Panc1 (cell line): ENCODE results near the gene RGS14. TPM values are rescaled to one million over a fixed set of nuclear protein-coding genes. Genes with fewer than 3 reads are reported as not detected.

Experiments used
- ATAC-seq: fragments of 200-7000 bp; cut with Tn5 transposase; 2 replicates; pipeline ENCODE4 v1.9.1; 2020; ENCODE audit warnings: mild to moderate bottlenecking, moderate library complexity
- BruUV-seq: library from RNA; stranded (reverse); fragments of 400-500 nt; replicated peaks from 2 replicates; lab custom pipeline; 2021; lab: Mats Ljungman, UMichigan
- CTCF ChIA-PET: fragments of 300-600 bp; sonication (Branson Sonifier 250); formaldehyde crosslinking; loops from one replicate; lab custom pipeline; 2022; ENCODE audit warnings: antibody characterized with exemption; lab: Charles Lee
- POLR2A ChIA-PET: fragments of 300-600 bp; sonication (Branson Sonifier 250); formaldehyde crosslinking; loops from one replicate; lab custom pipeline; 2022; ENCODE audit warnings: antibody characterized with exemption; lab: Charles Lee
- DNase-seq: peaks from one replicate; pipeline ENCODE4 v3.0.0-alpha.2; 2010; ENCODE audit warnings: low read depth, low spot score
- H3K27ac ChIP-seq: 2 replicates; pipeline ENCODE4 v1.5.1; 2011; ENCODE audit warnings: mild to moderate bottlenecking, low read length, inconsistent platforms
- H3K27me3 ChIP-seq: fragments of 200-500 bp; sonication (Bioruptor generic); 2 replicates; pipeline ENCODE4 v1.6.0; 2014; ENCODE audit warnings: low read length, inconsistent platforms; ENCODE audit not compliant: control insufficient read depth, insufficient read depth
- H3K36me3 ChIP-seq: fragments of 200-500 bp; sonication (Bioruptor generic); 2 replicates; pipeline ENCODE4 v1.5.1; 2014; ENCODE audit warnings: inconsistent platforms, mild to moderate bottlenecking, low read length, moderate library complexity; ENCODE audit not compliant: control insufficient read depth, insufficient read depth
- H3K4me1 ChIP-seq: 2 replicates; pipeline ENCODE4 v1.5.1; 2011; ENCODE audit warnings: inconsistent platforms, mild to moderate bottlenecking, low read length, moderate library complexity; ENCODE audit not compliant: control insufficient read depth, insufficient read depth
- H3K4me3 ChIP-seq, 2 experiments: 2 replicates each; pipeline ENCODE4 v1.5.1; 2011 to 2012; ENCODE audit warnings: low read depth in 2 of 2, low read length in 2 of 2, mild to moderate bottlenecking in 2 of 2, inconsistent platforms in 1 of 2, moderate library complexity in 1 of 2
- H3K9me3 ChIP-seq: fragments of 200-500 bp; sonication (Bioruptor generic); 2 replicates; pipeline ENCODE4 v1.5.1; 2014; ENCODE audit warnings: low read depth, mild to moderate bottlenecking, inconsistent platforms, low read length, moderate library complexity; ENCODE audit not compliant: control insufficient read depth, insufficient read depth
- POLR2AphosphoS5 ChIP-seq: IDR thresholded peaks from 2 replicates; pipeline ENCODE4 v1.6.1; 2012; ENCODE audit warnings: mild to moderate bottlenecking, low read depth, low read length, moderate library complexity
- SIN3A ChIP-seq: IDR thresholded peaks from 2 replicates; pipeline ENCODE4 v1.6.1; 2012; ENCODE audit warnings: low read depth, mild to moderate bottlenecking, low read length, moderate library complexity, borderline replicate concordance; ENCODE audit not compliant: insufficient read depth
- TCF7L2 ChIP-seq: IDR thresholded peaks from 2 replicates; pipeline ENCODE4 v1.6.1; 2011; ENCODE audit warnings: mild to moderate bottlenecking, low read depth, low read length, inconsistent platforms
- in situ Hi-C: cut with HindIII; loops from 2 replicates; pipeline ENCODE4 v1.10.0; 2016; ENCODE audit warnings: low sequenced_read_pairs, low pct_unique_long_range_greater_than_20kb
- intact Hi-C: fragments of 100-400 bp; cut with micrococcal nuclease; formaldehyde crosslinking; loops from one replicate; pipeline ENCODE4 v1.10.0; 2022; ENCODE audit not compliant: unreplicated experiment
- total RNA-seq: library from RNA; stranded (reverse); gene quantifications from one replicate; pipeline ENCODE4 v1.2.1, GENCODE V29; 2021; ENCODE audit not compliant: unreplicated experiment
- TF ChIP-seq, protein P1 (sequence below), 2 experiments: IDR thresholded peaks; 2 replicates each; pipeline ENCODE4 v1.6.1; 2011 to 2012; ENCODE audit warnings: low read depth in 2 of 2, control low read depth in 1 of 2, low read length in 1 of 2, mild to moderate bottlenecking in 1 of 2, moderate library complexity in 1 of 2; ENCODE audit not compliant: insufficient read depth in 1 of 2
- TF ChIP-seq, protein P2 (sequence below): fragments of 450-650 bp; IDR thresholded peaks from 2 replicates; pipeline ENCODE4 v1.5.1; 2017; ENCODE audit warnings: mild to moderate bottlenecking

The RGS14 gene
- total RNA-seq, 1 experiment from 2014 or later = 13.5 TPM

DNA sequence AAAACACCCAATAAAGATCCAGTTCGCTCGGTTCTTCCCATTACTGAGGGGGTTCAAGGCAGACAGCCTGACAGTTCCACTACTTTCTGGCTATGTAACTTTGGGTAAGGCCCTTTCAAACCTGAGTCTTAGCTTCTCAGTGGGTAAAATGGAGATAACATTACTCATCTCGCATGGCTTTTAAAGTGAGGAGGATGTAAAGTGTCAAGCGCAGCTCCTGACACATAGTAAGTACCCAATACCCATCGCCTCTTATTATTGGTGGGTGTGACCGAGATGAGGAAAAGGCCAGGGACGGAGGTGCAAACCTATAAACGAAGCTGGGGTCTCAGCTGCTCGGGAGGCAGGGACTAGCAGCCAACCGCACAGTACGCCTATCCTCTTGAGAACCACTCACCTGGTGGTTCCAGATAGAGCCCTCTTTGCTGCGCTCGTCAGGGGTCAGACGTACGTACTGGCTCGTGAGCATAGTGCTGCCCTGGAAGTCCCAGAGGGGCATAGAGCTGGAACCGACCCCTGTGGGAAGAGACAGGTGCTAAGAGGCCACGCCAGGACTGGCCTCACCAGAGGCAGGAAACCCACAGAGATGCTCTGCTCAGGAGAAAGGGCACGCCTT lies 6.8 kb upstream of the RGS14 start:
- ATAC-seq (no peak), DNase-seq (no peak)
- Histone ChIP-seq H3K9me3 (no peaks in the 10 kb centered on the region), H3K4me1 (peaks cover 23% of the 10 kb centered on the region), H3K4me3 (peak overlapping the region; percentile 90 to 95), H3K27ac (peak overlapping the region; percentile 90), H3K36me3 (no peaks in the 10 kb centered on the region), H3K27me3 (no peaks in the 10 kb centered on the region)
- TF ChIP-seq TCF7L2 (no peak), POLR2AphosphoS5 (no peak), SIN3A (no peak)
- TF ChIP-seq, protein P1, sequence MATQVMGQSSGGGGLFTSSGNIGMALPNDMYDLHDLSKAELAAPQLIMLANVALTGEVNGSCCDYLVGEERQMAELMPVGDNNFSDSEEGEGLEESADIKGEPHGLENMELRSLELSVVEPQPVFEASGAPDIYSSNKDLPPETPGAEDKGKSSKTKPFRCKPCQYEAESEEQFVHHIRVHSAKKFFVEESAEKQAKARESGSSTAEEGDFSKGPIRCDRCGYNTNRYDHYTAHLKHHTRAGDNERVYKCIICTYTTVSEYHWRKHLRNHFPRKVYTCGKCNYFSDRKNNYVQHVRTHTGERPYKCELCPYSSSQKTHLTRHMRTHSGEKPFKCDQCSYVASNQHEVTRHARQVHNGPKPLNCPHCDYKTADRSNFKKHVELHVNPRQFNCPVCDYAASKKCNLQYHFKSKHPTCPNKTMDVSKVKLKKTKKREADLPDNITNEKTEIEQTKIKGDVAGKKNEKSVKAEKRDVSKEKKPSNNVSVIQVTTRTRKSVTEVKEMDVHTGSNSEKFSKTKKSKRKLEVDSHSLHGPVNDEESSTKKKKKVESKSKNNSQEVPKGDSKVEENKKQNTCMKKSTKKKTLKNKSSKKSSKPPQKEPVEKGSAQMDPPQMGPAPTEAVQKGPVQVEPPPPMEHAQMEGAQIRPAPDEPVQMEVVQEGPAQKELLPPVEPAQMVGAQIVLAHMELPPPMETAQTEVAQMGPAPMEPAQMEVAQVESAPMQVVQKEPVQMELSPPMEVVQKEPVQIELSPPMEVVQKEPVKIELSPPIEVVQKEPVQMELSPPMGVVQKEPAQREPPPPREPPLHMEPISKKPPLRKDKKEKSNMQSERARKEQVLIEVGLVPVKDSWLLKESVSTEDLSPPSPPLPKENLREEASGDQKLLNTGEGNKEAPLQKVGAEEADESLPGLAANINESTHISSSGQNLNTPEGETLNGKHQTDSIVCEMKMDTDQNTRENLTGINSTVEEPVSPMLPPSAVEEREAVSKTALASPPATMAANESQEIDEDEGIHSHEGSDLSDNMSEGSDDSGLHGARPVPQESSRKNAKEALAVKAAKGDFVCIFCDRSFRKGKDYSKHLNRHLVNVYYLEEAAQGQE (IDR thresholded peaks at IDR 0.05; ENCODE audit: insufficient read depth in 1 of 2, low read depth in 2 of 2, low read length in 1 of 2) = no peak
- TF ChIP-seq, protein P2, sequence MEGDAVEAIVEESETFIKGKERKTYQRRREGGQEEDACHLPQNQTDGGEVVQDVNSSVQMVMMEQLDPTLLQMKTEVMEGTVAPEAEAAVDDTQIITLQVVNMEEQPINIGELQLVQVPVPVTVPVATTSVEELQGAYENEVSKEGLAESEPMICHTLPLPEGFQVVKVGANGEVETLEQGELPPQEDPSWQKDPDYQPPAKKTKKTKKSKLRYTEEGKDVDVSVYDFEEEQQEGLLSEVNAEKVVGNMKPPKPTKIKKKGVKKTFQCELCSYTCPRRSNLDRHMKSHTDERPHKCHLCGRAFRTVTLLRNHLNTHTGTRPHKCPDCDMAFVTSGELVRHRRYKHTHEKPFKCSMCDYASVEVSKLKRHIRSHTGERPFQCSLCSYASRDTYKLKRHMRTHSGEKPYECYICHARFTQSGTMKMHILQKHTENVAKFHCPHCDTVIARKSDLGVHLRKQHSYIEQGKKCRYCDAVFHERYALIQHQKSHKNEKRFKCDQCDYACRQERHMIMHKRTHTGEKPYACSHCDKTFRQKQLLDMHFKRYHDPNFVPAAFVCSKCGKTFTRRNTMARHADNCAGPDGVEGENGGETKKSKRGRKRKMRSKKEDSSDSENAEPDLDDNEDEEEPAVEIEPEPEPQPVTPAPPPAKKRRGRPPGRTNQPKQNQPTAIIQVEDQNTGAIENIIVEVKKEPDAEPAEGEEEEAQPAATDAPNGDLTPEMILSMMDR = no peak
- no TSS peak for BruUV-seq
- intact Hi-C loops = no loop called here
- in situ Hi-C loops = no loop called here
- POLR2A ChIA-PET = interaction anchor here (0.6 kb wide), 1 partner anchor 539 kb away, joined by 4 read pairs; no protein-coding TSS in a partner anchor
- CTCF ChIA-PET = no interaction called here

DNA sequence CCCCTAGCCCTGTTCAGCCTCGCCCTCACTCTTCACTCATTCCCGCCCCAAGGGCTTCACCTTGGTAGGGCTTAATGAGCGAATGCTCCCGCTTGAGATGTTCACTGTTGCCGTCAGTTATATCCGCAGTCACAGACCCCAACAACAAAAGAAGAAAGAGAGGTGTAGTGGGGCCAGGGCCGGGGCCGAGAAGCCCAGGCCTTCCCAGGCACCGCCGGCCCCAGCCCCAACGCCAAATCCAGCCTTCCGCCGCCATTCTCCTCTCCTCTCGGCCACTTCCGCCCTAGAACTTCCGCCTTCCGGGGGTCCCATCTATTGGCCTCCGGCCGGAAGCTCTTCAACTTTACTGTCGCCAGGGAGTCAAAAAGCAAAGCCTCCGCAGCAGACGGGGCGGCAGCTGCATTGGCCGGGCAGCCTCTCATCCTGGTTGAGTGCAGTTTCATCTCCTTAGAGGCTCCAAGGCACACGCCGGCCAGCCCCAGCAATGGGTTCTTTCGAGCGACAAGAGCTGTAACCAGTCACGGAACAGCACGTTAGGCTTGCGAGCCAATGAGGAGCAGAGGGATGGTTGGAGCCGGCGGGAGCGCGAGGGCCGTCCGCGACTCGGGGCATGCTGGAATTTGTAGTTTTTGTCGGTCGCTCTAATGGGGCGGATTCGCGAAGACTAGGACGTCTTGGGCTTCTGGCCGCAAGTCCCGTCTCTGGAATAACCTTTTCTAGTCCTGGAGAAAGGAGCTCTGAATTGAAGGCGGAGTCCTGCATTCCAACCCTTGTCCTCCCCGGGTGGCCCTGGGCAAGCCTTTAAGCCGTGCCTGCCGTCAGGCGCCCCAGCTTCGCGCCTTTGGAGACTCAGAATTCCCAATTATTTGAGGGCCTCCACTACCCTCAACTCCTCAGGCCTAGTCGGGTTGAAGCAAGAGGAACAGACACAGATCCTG lies 6.1 kb upstream of the RGS14 start, which contains the start of gene LMAN2:
Gene LMAN2, minus strand, starts transcription at position 277 of the 938 bp plus-strand sequence. Its CDS starts 21 bp downstream, at position 256.
- CTCF ChIA-PET = interaction anchor here (0.6 kb wide), 1 partner anchor 19 kb away, joined by 4 read pairs; no protein-coding TSS in a partner anchor

More for the DNA sequence above, 6.1 kb upstream of the RGS14 start, which contains the start of gene LMAN2:
- in situ Hi-C loops (no loop called here), intact Hi-C loops (no loop called here)
- Histone ChIP-seq H3K4me3 (peak within 1 kb of the TSS; percentile 90 to 95), H3K36me3 (no peaks in the 10 kb centered on the region), H3K9me3 (no peaks in the 10 kb centered on the region), H3K27me3 (no peaks in the 10 kb centered on the region), H3K4me1 (peaks cover 23% of the 10 kb centered on the region), H3K27ac (peak within 1 kb of the TSS; percentile 90)
- BruUV-seq = no TSS peak
- POLR2A ChIA-PET = interaction anchor here (0.6 to 1.3 kb wide), 4 partner anchors 9 to 539 kb away, joined by 3 to 6 read pairs (median 4); no protein-coding TSS in a partner anchor
- peak; percentile 92 for TF ChIP-seq POLR2AphosphoS5
- TF ChIP-seq TCF7L2 = peak; percentile 43; the same call in 1 of the 2 replicates
- TF ChIP-seq, protein P1 (IDR thresholded peaks at IDR 0.05; ENCODE audit: insufficient read depth in 1 of 2, low read depth in 2 of 2, low read length in 1 of 2) = peak in 1 of 2 experiments; percentile 27; a peak in 1 of 4 replicates
- TF ChIP-seq, protein P2 = no peak
- peak; percentile 92; the same call in 1 of the 2 replicates for TF ChIP-seq SIN3A
- DNase-seq (peak; percentile 79), ATAC-seq (peak; percentile 99)
